CD8-positive, alpha-beta memory T cell (primary cell): ENCODE results near the gene MYO3B. TPM values are rescaled to one million over a fixed set of nuclear protein-coding genes. Genes with fewer than 3 reads are reported as not detected.

ENCODE experiments used
- CTCF ChIA-PET: fragments of 350-600 bp; sonication (Branson Sonifier 250); formaldehyde crosslinking; loops from one replicate; lab custom pipeline; 2021; ENCODE audit warnings: antibody characterized with exemption; lab: Charles Lee
- POLR2A ChIA-PET: fragments of 350-600 bp; sonication (Branson Sonifier 250); formaldehyde crosslinking; loops from one replicate; lab custom pipeline; 2021; ENCODE audit warnings: antibody characterized with exemption; lab: Charles Lee
- DNase-seq, 5 donors: peaks; one replicate each; pipeline versions ENCODE4 v3.0.0 to v3.0.0-alpha.2; 2020 to 2022; ENCODE audit warnings: mixed read lengths in 1 of 5
- H3K27ac ChIP-seq: one replicate; pipeline ENCODE4 v1.7.0; 2013; ENCODE audit warnings: low read depth, mild to moderate bottlenecking, low read length, moderate library complexity
- H3K27me3 ChIP-seq: 2 replicates; pipeline ENCODE4 v1.7.0; 2013; ENCODE audit warnings: low read length, mild to moderate bottlenecking; ENCODE audit not compliant: insufficient read depth, poor library complexity, severe bottlenecking
- H3K36me3 ChIP-seq: 2 replicates; pipeline ENCODE4 v1.7.0; 2013; ENCODE audit warnings: mild to moderate bottlenecking, low read length, moderate library complexity; ENCODE audit not compliant: insufficient read depth
- H3K4me1 ChIP-seq: 2 replicates; pipeline ENCODE4 v1.7.0; 2013; ENCODE audit warnings: mild to moderate bottlenecking, low read length, moderate library complexity; ENCODE audit not compliant: insufficient read depth
- H3K4me3 ChIP-seq: 2 replicates; pipeline ENCODE4 v1.7.0; 2013; ENCODE audit warnings: mild to moderate bottlenecking, low read length
- H3K9me3 ChIP-seq: 2 replicates; pipeline ENCODE4 v1.7.0; 2013; ENCODE audit warnings: mild to moderate bottlenecking, low read length
- H3K27ac Mint-ChIP-seq, 8 donors: one replicate each; pipeline ENCODE4 v1.8.0; 2020 to 2021; ENCODE audit warnings: mixed read lengths in 8 of 8, mild to moderate bottlenecking in 6 of 8, inconsistent platforms in 3 of 8, moderate library complexity in 3 of 8
- H3K27me3 Mint-ChIP-seq, 2 donors: one replicate each; pipeline ENCODE4 v1.8.0; 2020 to 2021; ENCODE audit warnings: mixed read lengths in 2 of 2, mild to moderate bottlenecking in 1 of 2, moderate library complexity in 1 of 2
- H3K36me3 Mint-ChIP-seq, 3 donors: one replicate each; pipeline ENCODE4 v1.8.0; 2020 to 2021; ENCODE audit warnings: mixed read lengths in 3 of 3, inconsistent platforms in 1 of 3, mild to moderate bottlenecking in 1 of 3
- H3K4me1 Mint-ChIP-seq, 3 donors: one replicate each; pipeline ENCODE4 v1.8.0; 2020 to 2021; ENCODE audit warnings: mixed read lengths in 3 of 3, inconsistent platforms in 1 of 3, mild to moderate bottlenecking in 1 of 3
- H3K4me3 Mint-ChIP-seq, 7 donors: one replicate each; pipeline ENCODE4 v1.8.0; 2020 to 2021; ENCODE audit warnings: mixed read lengths in 7 of 7, mild to moderate bottlenecking in 6 of 7, moderate library complexity in 4 of 7, inconsistent platforms in 2 of 7
- H3K9me3 Mint-ChIP-seq, 5 donors: one replicate each; pipeline ENCODE4 v1.8.0; 2020 to 2022; ENCODE audit warnings: mixed read lengths in 5 of 5, mild to moderate bottlenecking in 3 of 5, moderate library complexity in 2 of 5, inconsistent platforms in 1 of 5
- polyA plus RNA-seq: library from polyadenylated mRNA; unstranded; fragments of 300-500 nt; fragmentation: Illumina TruSeq; gene quantifications from one replicate; pipeline ENCODE4 v1.2.3, GENCODE V29; 2021
- total RNA-seq, 2 experiments: library from RNA; stranded (reverse); gene quantifications; one replicate each; pipeline ENCODE4 v1.2.3, GENCODE V29; 2021

Gene MYO3B
- total and polyA plus RNA-seq, 3 experiments from 2014 or later, result 0.08 to 0.33 (median 0.18) TPM

DNA sequence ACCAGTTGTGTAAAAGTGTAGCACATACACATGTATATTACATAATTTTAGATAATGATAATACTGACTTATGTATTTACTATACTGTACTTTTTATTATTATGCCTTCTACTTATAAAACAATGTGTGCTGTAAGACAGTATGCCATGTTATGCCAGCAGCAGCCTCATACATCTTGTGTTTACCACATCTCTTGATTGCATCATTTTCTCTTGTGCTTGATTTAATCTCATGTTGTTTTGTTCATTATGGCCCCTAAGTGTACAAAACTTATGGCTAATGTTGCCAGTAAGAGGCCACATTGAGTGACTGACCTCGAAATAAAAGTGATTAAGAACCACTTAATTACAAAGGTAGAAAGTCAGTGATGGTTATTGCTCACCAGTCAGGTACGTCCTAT, 409.2 kb downstream of the MYO3B start:
- H3K4me3 Mint-ChIP-seq, result no peak overlapping the region
- peaks cover 3 to 5% of the 10 kb centered on the region in 2 donors for H3K27me3 Mint-ChIP-seq
- Histone ChIP-seq H3K36me3 (no peaks in the 10 kb centered on the region), H3K27ac (no peak overlapping the region), H3K4me1 (no peaks in the 10 kb centered on the region), H3K9me3 (no peaks in the 10 kb centered on the region), H3K27me3 (no peaks in the 10 kb centered on the region), H3K4me3 (no peak overlapping the region)
- CTCF ChIA-PET, result no interaction called here
- DNase-seq, result no peak
- POLR2A ChIA-PET, result no interaction called here
- H3K27ac Mint-ChIP-seq, result no peak overlapping the region
- H3K4me1 Mint-ChIP-seq, result no peaks in the 10 kb centered on the region
- H3K36me3 Mint-ChIP-seq, result no peaks in the 10 kb centered on the region
- H3K9me3 Mint-ChIP-seq, result no peaks in the 10 kb centered on the region

DNA sequence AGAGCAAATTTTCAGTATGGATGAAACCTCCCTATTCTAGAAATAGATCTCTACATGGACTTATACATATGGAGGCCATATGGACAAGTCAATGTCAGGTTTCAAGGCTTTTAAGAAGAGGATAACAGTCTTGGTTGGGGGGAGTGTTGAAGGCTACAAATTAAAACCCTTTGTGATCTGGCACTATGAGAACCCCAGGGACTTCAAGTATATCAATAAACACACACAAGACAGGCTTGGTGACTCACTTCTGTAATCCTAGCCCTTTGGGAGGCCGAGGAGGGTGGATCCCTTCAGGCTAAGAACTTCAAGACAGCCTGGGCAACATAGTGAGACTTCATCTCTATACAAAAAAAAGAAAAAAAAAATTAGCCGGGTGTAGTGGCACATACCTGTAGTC, 410.0 kb downstream of the MYO3B start:
- no peak overlapping the region for H3K4me3 ChIP-seq
- H3K4me1 Mint-ChIP-seq, result no peaks in the 10 kb centered on the region
- H3K4me1 ChIP-seq, result no peaks in the 10 kb centered on the region
- no peaks in the 10 kb centered on the region for H3K36me3 ChIP-seq
- H3K27me3 ChIP-seq, result no peaks in the 10 kb centered on the region
- ChIA-PET POLR2A (no interaction called here), CTCF (no interaction called here)
- no peaks in the 10 kb centered on the region for H3K36me3 Mint-ChIP-seq
- DNase-seq, result no peak
- H3K27me3 Mint-ChIP-seq, result peaks cover 3 to 5% of the 10 kb centered on the region in 2 donors
- no peaks in the 10 kb centered on the region for H3K9me3 Mint-ChIP-seq
- H3K27ac Mint-ChIP-seq, result peak overlapping the region in 1 of 8 donors; percentile 39
- H3K27ac ChIP-seq, result no peak overlapping the region
- no peak overlapping the region for H3K4me3 Mint-ChIP-seq
- no peaks in the 10 kb centered on the region for H3K9me3 ChIP-seq

DNA sequence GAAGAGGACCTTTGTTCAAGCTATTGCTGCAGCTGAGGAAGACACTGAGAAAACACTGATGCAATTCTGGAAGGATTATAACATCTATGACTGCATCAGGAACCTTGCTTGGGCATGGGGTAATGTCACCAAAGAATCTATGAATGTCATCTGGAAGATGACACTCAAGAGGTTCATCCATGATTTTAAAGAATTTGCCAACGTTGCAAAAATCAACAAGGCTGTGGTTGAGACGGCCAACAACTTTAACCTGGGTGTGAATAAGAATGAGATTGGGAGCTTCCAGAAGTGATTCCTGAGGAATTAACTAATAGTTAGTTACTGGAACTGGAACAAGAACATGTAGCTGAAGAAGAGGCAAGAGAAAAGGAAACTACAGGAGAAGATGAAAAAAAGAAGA, 410.8 kb downstream of the MYO3B start:
- Mint-ChIP-seq H3K27ac (no peak overlapping the region), H3K9me3 (no peaks in the 10 kb centered on the region), H3K4me3 (no peak overlapping the region), H3K4me1 (no peaks in the 10 kb centered on the region), H3K27me3 (peaks cover 3 to 5% of the 10 kb centered on the region in 2 donors), H3K36me3 (no peaks in the 10 kb centered on the region)
- Histone ChIP-seq H3K36me3 (no peaks in the 10 kb centered on the region), H3K27me3 (no peaks in the 10 kb centered on the region), H3K27ac (no peak overlapping the region), H3K4me1 (no peaks in the 10 kb centered on the region), H3K9me3 (no peaks in the 10 kb centered on the region), H3K4me3 (no peak overlapping the region)
- ChIA-PET CTCF (no interaction called here), POLR2A (no interaction called here)
- DNase-seq, result no peak

GRCh38 chr2:170596576-170596975, 418.6 kb downstream of the MYO3B start:
- H3K4me1 ChIP-seq, result no peaks in the 10 kb centered on the region
- no peak for DNase-seq
- H3K4me1 Mint-ChIP-seq, result no peaks in the 10 kb centered on the region
- no peak overlapping the region for H3K4me3 Mint-ChIP-seq
- H3K36me3 Mint-ChIP-seq, result no peaks in the 10 kb centered on the region
- ChIA-PET POLR2A (no interaction called here), CTCF (no interaction called here)
- H3K4me3 ChIP-seq, result no peak overlapping the region
- no peaks in the 10 kb centered on the region for H3K36me3 ChIP-seq
- peaks cover 3 to 4% of the 10 kb centered on the region in 2 donors for H3K27me3 Mint-ChIP-seq
- H3K27me3 ChIP-seq, result no peaks in the 10 kb centered on the region
- H3K27ac ChIP-seq, result no peak overlapping the region
- no peak overlapping the region for H3K27ac Mint-ChIP-seq
- no peaks in the 10 kb centered on the region for H3K9me3 Mint-ChIP-seq
- no peaks in the 10 kb centered on the region for H3K9me3 ChIP-seq

- Mint-ChIP-seq H3K27ac (no peak overlapping the region), H3K4me1 (no peaks in the 10 kb centered on the region), H3K36me3 (no peaks in the 10 kb centered on the region), H3K4me3 (no peak overlapping the region), H3K27me3 (peaks cover 3 to 8% of the 10 kb centered on the region in 2 donors), H3K9me3 (peaks cover 0 to 3% (median 0%) of the 10 kb centered on the region in 5 donors)
- POLR2A ChIA-PET, result no interaction called here
- no peaks in the 10 kb centered on the region for H3K36me3 ChIP-seq
- H3K9me3 ChIP-seq, result no peaks in the 10 kb centered on the region
- no peak overlapping the region for H3K4me3 ChIP-seq
- no peak overlapping the region for H3K27ac ChIP-seq
- H3K27me3 ChIP-seq, result no peaks in the 10 kb centered on the region
- no peaks in the 10 kb centered on the region for H3K4me1 ChIP-seq
- CTCF ChIA-PET, result no interaction called here
- no peak for DNase-seq
Observed at GRCh38 chr2:170598067-170598395, 420.1 kb downstream of the MYO3B start.

DNA sequence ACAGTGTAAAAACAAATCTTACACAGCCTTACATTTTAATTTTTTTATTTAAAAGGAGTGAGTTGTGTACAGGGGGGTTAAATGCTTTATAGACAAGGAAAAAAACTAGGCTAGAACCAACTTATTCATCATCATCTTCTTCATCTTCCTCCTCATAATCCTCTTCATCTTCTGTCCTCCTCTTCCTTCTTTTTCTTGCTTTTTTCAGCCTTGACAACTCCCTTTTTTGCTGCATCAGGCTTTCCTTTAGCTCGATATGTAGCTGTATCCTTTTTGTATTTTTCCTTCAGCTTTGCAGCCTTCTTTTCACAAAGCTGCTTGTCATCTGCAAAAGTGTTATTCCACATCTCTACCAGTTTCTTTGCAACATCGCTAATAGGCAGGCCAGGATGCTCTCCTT, 423.5 kb downstream of the MYO3B start:
- Histone ChIP-seq H3K27ac (no peak overlapping the region), H3K9me3 (no peaks in the 10 kb centered on the region), H3K36me3 (no peaks in the 10 kb centered on the region), H3K4me1 (no peaks in the 10 kb centered on the region), H3K4me3 (no peak overlapping the region), H3K27me3 (no peaks in the 10 kb centered on the region)
- Mint-ChIP-seq H3K36me3 (no peaks in the 10 kb centered on the region), H3K4me3 (no peak overlapping the region), H3K4me1 (no peaks in the 10 kb centered on the region), H3K27me3 (peaks cover 7 to 10% of the 10 kb centered on the region in 2 donors), H3K9me3 (peaks cover 0 to 3% (median 0%) of the 10 kb centered on the region in 5 donors), H3K27ac (no peak overlapping the region)
- ChIA-PET CTCF (no interaction called here), POLR2A (no interaction called here)
- DNase-seq, result no peak

DNA sequence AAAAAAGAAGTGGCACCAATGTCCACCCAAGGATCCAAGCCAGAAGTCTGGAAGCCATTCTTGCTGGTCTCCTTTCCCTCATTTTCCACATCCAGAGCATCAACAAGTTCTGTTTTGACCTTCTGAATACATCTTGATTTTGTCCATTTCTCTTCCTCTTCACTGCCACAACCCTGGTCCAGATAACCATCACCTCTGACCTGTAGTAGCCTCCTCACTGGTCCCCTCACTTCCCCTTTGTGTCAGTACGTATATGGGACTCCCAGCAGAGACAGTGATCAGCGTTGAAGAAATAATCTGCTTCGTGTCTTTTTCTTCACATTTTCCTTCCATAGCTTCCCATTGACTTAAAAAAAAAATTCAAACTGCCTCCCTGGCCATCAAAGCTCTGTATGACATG, 427.9 kb downstream of the MYO3B start:
- Mint-ChIP-seq H3K27ac (no peak overlapping the region), H3K36me3 (no peaks in the 10 kb centered on the region), H3K9me3 (peaks cover 0 to 3% (median 0%) of the 10 kb centered on the region in 5 donors), H3K4me1 (no peaks in the 10 kb centered on the region), H3K4me3 (no peak overlapping the region), H3K27me3 (peaks cover 6 to 8% of the 10 kb centered on the region in 2 donors)
- no peak for DNase-seq
- H3K4me3 ChIP-seq, result no peak overlapping the region
- H3K4me1 ChIP-seq, result no peaks in the 10 kb centered on the region
- H3K9me3 ChIP-seq, result no peaks in the 10 kb centered on the region
- H3K27ac ChIP-seq, result no peak overlapping the region
- no peaks in the 10 kb centered on the region for H3K27me3 ChIP-seq
- CTCF ChIA-PET, result no interaction called here
- H3K36me3 ChIP-seq, result no peaks in the 10 kb centered on the region
- POLR2A ChIA-PET, result no interaction called here

GRCh38 chr2:170607171-170607570, 429.2 kb downstream of the MYO3B start:
- Mint-ChIP-seq H3K27ac (no peak overlapping the region), H3K27me3 (peaks cover 6 to 8% of the 10 kb centered on the region in 2 donors), H3K4me1 (no peaks in the 10 kb centered on the region), H3K36me3 (no peaks in the 10 kb centered on the region), H3K9me3 (peaks cover 0 to 3% (median 0%) of the 10 kb centered on the region in 5 donors), H3K4me3 (no peak overlapping the region)
- no peak overlapping the region for H3K27ac ChIP-seq
- no peak for DNase-seq
- POLR2A ChIA-PET, result no interaction called here
- CTCF ChIA-PET, result no interaction called here
- H3K9me3 ChIP-seq, result no peaks in the 10 kb centered on the region
- H3K4me3 ChIP-seq, result no peak overlapping the region
- H3K36me3 ChIP-seq, result no peaks in the 10 kb centered on the region
- no peaks in the 10 kb centered on the region for H3K4me1 ChIP-seq
- H3K27me3 ChIP-seq, result no peaks in the 10 kb centered on the region

GRCh38 chr2:170610615-170611014, 432.7 kb downstream of the MYO3B start:
- H3K4me1 Mint-ChIP-seq, result no peaks in the 10 kb centered on the region
- H3K36me3 Mint-ChIP-seq, result no peaks in the 10 kb centered on the region
- H3K9me3 ChIP-seq, result no peaks in the 10 kb centered on the region
- no peak overlapping the region for H3K27ac Mint-ChIP-seq
- ChIA-PET POLR2A (no interaction called here), CTCF (no interaction called here)
- no peak for DNase-seq
- no peak overlapping the region for H3K27ac ChIP-seq
- H3K4me3 ChIP-seq, result no peak overlapping the region
- peaks cover 0 to 1% (median 0%) of the 10 kb centered on the region in 5 donors for H3K9me3 Mint-ChIP-seq
- H3K36me3 ChIP-seq, result no peaks in the 10 kb centered on the region
- H3K4me1 ChIP-seq, result no peaks in the 10 kb centered on the region
- peaks cover 5 to 6% of the 10 kb centered on the region in 2 donors for H3K27me3 Mint-ChIP-seq
- no peaks in the 10 kb centered on the region for H3K27me3 ChIP-seq
- H3K4me3 Mint-ChIP-seq, result no peak overlapping the region
